HCT116 (cell line): Measurements from ENCODE around the gene OR5AL1. TPM values are rescaled to one million over a fixed set of nuclear protein-coding genes. Genes with fewer than 3 reads are reported as not detected.

Experiments used
- ATAC-seq: fragments of 200-7000 bp; cut with Tn5 transposase; 2 replicates; pipeline ENCODE4 v1.9.1; 2020; ENCODE audit warnings: mild to moderate bottlenecking, moderate library complexity
- BruUV-seq: library from RNA; stranded (reverse); fragments of 400-500 nt; replicated peaks from 2 replicates; lab custom pipeline; 2021; lab: Mats Ljungman, UMichigan
- CTCF ChIA-PET: fragments of 300-600 bp; sonication (Branson Sonifier 250); formaldehyde crosslinking; loops from one replicate; lab custom pipeline; 2021; ENCODE audit warnings: antibody characterized with exemption; lab: Charles Lee
- POLR2A ChIA-PET: fragments of 300-600, 350-600 bp; sonication (Branson Sonifier 250); formaldehyde crosslinking; loops from one replicate; lab custom pipeline; 2021; ENCODE audit warnings: antibody characterized with exemption; lab: Charles Lee
- RAD21 ChIA-PET, 2 experiments: fragments of 300-600 bp; sonication (Branson Sonifier 250); formaldehyde crosslinking; loops; one replicate each; lab custom pipeline; 2023; ENCODE audit warnings: low total read pairs in 2 of 2; ENCODE audit not compliant: uncharacterized antibody in 2 of 2, unreplicated experiment in 2 of 2, low non-redundant PET in 1 of 2; lab: Charles Lee
- DNase-seq: peaks from one replicate; pipeline ENCODE4 v3.0.0-alpha.2; 2010; ENCODE audit warnings: low read depth, low spot score
- H2AFZ ChIP-seq: fragments of 200-600 bp; shearing (Covaris generic), sonication (generic); 2 replicates; pipeline ENCODE4 v1.6.1; 2017; ENCODE audit warnings: low read depth, mixed run types, mixed read lengths, antibody characterized with exemption, low read length; ENCODE audit not compliant: poor library complexity, severe bottlenecking
- H3K27ac ChIP-seq: 2 replicates; pipeline ENCODE4 v1.5.1; 2012; ENCODE audit warnings: low read depth, low read length
- H3K27me3 ChIP-seq: fragments of 200-600 bp; sonication (generic); 2 replicates; pipeline ENCODE4 v1.6.1; 2016; ENCODE audit warnings: mixed run types, low read length, mixed read lengths; ENCODE audit not compliant: insufficient read depth
- H3K36me3 ChIP-seq, 2 experiments: fragments of 200-500 bp in 1 of 2; fragments of 200-600 bp in 1 of 2; sonication (Bioruptor generic) in 1 of 2; sonication (generic) in 1 of 2; 2 replicates each; pipeline versions ENCODE4 v1.5.1 to v1.6.1; 2014 to 2016; ENCODE audit warnings: low read length in 2 of 2, inconsistent platforms in 1 of 2, mixed read lengths in 1 of 2, mixed run types in 1 of 2; ENCODE audit not compliant: insufficient read depth in 2 of 2, control insufficient read depth in 1 of 2
- H3K4me1 ChIP-seq, 2 experiments: fragments of 200-600 bp in 1 of 2; sonication (generic) in 1 of 2; 2 replicates each; pipeline versions ENCODE4 v1.5.1 to v1.6.1; 2012 to 2017; ENCODE audit warnings: low read length in 2 of 2, inconsistent platforms in 1 of 2, mild to moderate bottlenecking in 1 of 2, mixed read lengths in 1 of 2, mixed run types in 1 of 2, moderate library complexity in 1 of 2; ENCODE audit not compliant: insufficient read depth in 2 of 2, control insufficient read depth in 1 of 2
- H3K4me2 ChIP-seq: fragments of 200-600 bp; sonication (generic); 2 replicates; pipeline ENCODE4 v1.6.1; 2017; ENCODE audit warnings: mixed run types, low read length, mixed read lengths
- H3K4me3 ChIP-seq, 2 experiments: fragments of 200-600 bp in 1 of 2; sonication (generic) in 1 of 2; replicated peaks in 1 of 2; 2 replicates each; pipeline ENCODE4 v1.5.1; 2011 to 2016; ENCODE audit warnings: low read length in 2 of 2, control low read depth in 1 of 2, low read depth in 1 of 2, mild to moderate bottlenecking in 1 of 2, mixed read lengths in 1 of 2, mixed run types in 1 of 2
- H3K79me2 ChIP-seq: fragments of 200-600 bp; sonication (generic); 2 replicates; pipeline ENCODE4 v1.6.1; 2017; ENCODE audit warnings: mild to moderate bottlenecking, mixed run types, low read length, moderate library complexity, mixed read lengths; ENCODE audit not compliant: insufficient read depth
- H3K9ac ChIP-seq: fragments of 200-600 bp; sonication (generic); 2 replicates; pipeline ENCODE4 v1.6.1; 2016; ENCODE audit warnings: low read length, mixed read lengths
- H3K9me2 ChIP-seq: fragments of 200-600 bp; sonication (generic), shearing (Covaris generic); 2 replicates; pipeline ENCODE4 v1.6.1; 2017; ENCODE audit warnings: mixed run types, mild to moderate bottlenecking, moderate library complexity; ENCODE audit not compliant: insufficient read depth
- H3K9me3 ChIP-seq, 2 experiments: fragments of 200-500 bp in 1 of 2; fragments of 200-600 bp in 1 of 2; sonication (Bioruptor generic) in 1 of 2; sonication (generic) in 1 of 2; 2 replicates each; pipeline ENCODE4 v1.6.1; 2014 to 2017; ENCODE audit warnings: low read length in 2 of 2, mixed read lengths in 2 of 2, inconsistent platforms in 1 of 2, low read depth in 1 of 2, mild to moderate bottlenecking in 1 of 2, mixed run types in 1 of 2, moderate library complexity in 1 of 2; ENCODE audit not compliant: control insufficient read depth in 1 of 2, insufficient read depth in 1 of 2
- H4K20me1 ChIP-seq: fragments of 200-600 bp; sonication (generic), shearing (Covaris generic); 2 replicates; pipeline ENCODE4 v1.6.1; 2017; ENCODE audit warnings: mixed run types, mild to moderate bottlenecking, moderate library complexity; ENCODE audit not compliant: insufficient read depth
- ATF3 ChIP-seq: IDR thresholded peaks from 2 replicates; pipeline ENCODE4 v1.6.1; 2012
- CEBPB ChIP-seq: IDR thresholded peaks from 2 replicates; pipeline ENCODE4 v1.6.1; 2012; ENCODE audit warnings: low read depth
- ELF1 ChIP-seq: IDR thresholded peaks from 2 replicates; pipeline ENCODE4 v1.6.1; 2012; ENCODE audit warnings: low read depth, borderline replicate concordance
- FOSL1 ChIP-seq: IDR thresholded peaks from 2 replicates; pipeline ENCODE4 v1.6.1; 2012; ENCODE audit warnings: low read depth
- POLR2A ChIP-seq: IDR thresholded peaks from 2 replicates; pipeline ENCODE4 v1.7.0; 2011; ENCODE audit warnings: borderline replicate concordance; ENCODE audit not compliant: insufficient read depth, insufficient read length; ENCODE audit errors: extremely low read depth
- POLR2AphosphoS5 ChIP-seq: IDR thresholded peaks from 2 replicates; pipeline ENCODE4 v1.6.1; 2011; ENCODE audit warnings: mild to moderate bottlenecking, low read depth, low read length, moderate library complexity
- RAD21 ChIP-seq: IDR thresholded peaks from 2 replicates; pipeline ENCODE4 v1.6.1; 2012; ENCODE audit warnings: low read depth, mild to moderate bottlenecking
- REST ChIP-seq: IDR thresholded peaks from 2 replicates; pipeline ENCODE4 v1.6.1; 2012; ENCODE audit warnings: low read depth
- SIN3A ChIP-seq: IDR thresholded peaks from 2 replicates; pipeline ENCODE4 v1.6.1; 2012; ENCODE audit warnings: low read depth
- ZBTB33 ChIP-seq: IDR thresholded peaks from 2 replicates; pipeline ENCODE4 v1.6.1; 2011; ENCODE audit warnings: mild to moderate bottlenecking, low read length, moderate library complexity; ENCODE audit not compliant: insufficient replicate concordance; ENCODE audit errors: extremely low read depth
- ZNF274 ChIP-seq: fragments of 200-500 bp; sonication (Bioruptor generic); IDR thresholded peaks from 2 replicates; pipeline ENCODE4 v1.6.1; 2014; ENCODE audit warnings: mild to moderate bottlenecking, low read depth, low read length, inconsistent platforms
- intact Hi-C: fragments of 100-400 bp; cut with micrococcal nuclease; formaldehyde crosslinking; loops from 2 replicates; pipeline ENCODE4 v1.10.0; 2022
- total RNA-seq: library from RNA; stranded (reverse); gene quantifications from one replicate; pipeline ENCODE4 v1.2.1, GENCODE V29; 2021; ENCODE audit not compliant: unreplicated experiment

OR5AL1 gene
- total RNA-seq, 1 experiment from 2014 or later = not detected

- ChIA-PET CTCF (no interaction called here), RAD21 (no interaction called here), POLR2A (no interaction called here)
- intact Hi-C loops = no loop called here
- Histone ChIP-seq H3K9ac (no peak overlapping the region), H3K36me3 (no peaks in the 10 kb centered on the region), H4K20me1 (no peaks in the 10 kb centered on the region), H3K4me1 (no peaks in the 10 kb centered on the region), H3K9me2 (no peaks in the 10 kb centered on the region), H2AFZ (no peak overlapping the region), H3K4me2 (no peak overlapping the region), H3K9me3 (peaks cover 15% of the 10 kb centered on the region in 2 experiments; a peak in 2 of 4 replicates), H3K27me3 (no peaks in the 10 kb centered on the region), H3K79me2 (no peaks in the 10 kb centered on the region), H3K4me3 (no peak overlapping the region), H3K27ac (no peak overlapping the region)
- no TSS peak for BruUV-seq
- no peak for TF ChIP-seq FOSL1
- no peak for TF ChIP-seq ELF1
- TF ChIP-seq ATF3 = no peak
- no peak for TF ChIP-seq SIN3A
- TF ChIP-seq POLR2A = no peak
- TF ChIP-seq POLR2AphosphoS5 = no peak
- no peak for TF ChIP-seq CEBPB
- TF ChIP-seq RAD21 = no peak
- no peak for TF ChIP-seq ZBTB33
- TF ChIP-seq ZNF274 = no peak
- no peak for TF ChIP-seq REST
- DNase-seq (no peak), ATAC-seq (no peak)
These were observed 41.0 kb downstream of the OR5AL1 start for GRCh38 chr11:56453521-56453920.
